DMS79 (cell line): ENCODE measurements around the gene MT1G.

Experiments used
- DNase-seq: peaks from one replicate; lab custom pipeline; 2025; lab: John Stamatoyannopoulos, UW

MT1G gene

GRCh38 chr16:56620339-56620897, 47.4 kb downstream of the MT1G start:
- no peak for DNase-seq

- no peak for DNase-seq
These were observed 49.7 kb downstream of the MT1G start for GRCh38 chr16:56618138-56618537.

- DNase-seq = no peak
These were observed 50.4 kb downstream of the MT1G start for GRCh38 chr16:56617212-56618085.
